NT2/D1 (cell line): ENCODE measurements around the gene MRPL16.

ENCODE experiments used
- DNase-seq: peaks from one replicate; pipeline ENCODE4 v3.0.0-alpha.2; 2011; ENCODE audit warnings: low read depth, low spot score
- H3K27me3 ChIP-seq: 2 replicates; pipeline ENCODE4 v1.6.0; 2011; ENCODE audit warnings: mild to moderate bottlenecking; ENCODE audit not compliant: insufficient read length, insufficient read depth
- H3K36me3 ChIP-seq: 2 replicates; pipeline ENCODE4 v1.6.1; 2011; ENCODE audit warnings: mild to moderate bottlenecking, low read length, mixed read lengths; ENCODE audit not compliant: insufficient read depth, insufficient read length
- H3K4me1 ChIP-seq: 2 replicates; pipeline ENCODE4 v1.5.1; 2011; ENCODE audit not compliant: insufficient read depth, insufficient read length
- H3K4me3 ChIP-seq: 2 replicates; pipeline ENCODE4 v1.5.1; 2011; ENCODE audit warnings: low read depth; ENCODE audit not compliant: insufficient read length
- H3K9ac ChIP-seq: 2 replicates; pipeline ENCODE4 v1.6.0; 2011; ENCODE audit warnings: low read depth; ENCODE audit not compliant: insufficient read length
- H3K9me3 ChIP-seq: 2 replicates; pipeline ENCODE4 v1.5.1; 2011; ENCODE audit warnings: mild to moderate bottlenecking, low read length; ENCODE audit not compliant: insufficient read depth
- SUZ12 ChIP-seq: IDR thresholded peaks from 2 replicates; pipeline ENCODE4 v1.6.1; 2011; ENCODE audit not compliant: insufficient read length, insufficient read depth; ENCODE audit errors: extremely low read depth
- YY1 ChIP-seq: IDR thresholded peaks from 2 replicates; pipeline ENCODE4 v1.6.1; 2011; ENCODE audit not compliant: insufficient read length, insufficient read depth
- ZNF274 ChIP-seq: IDR thresholded peaks from 2 replicates; pipeline ENCODE4 v1.6.1; 2011; ENCODE audit warnings: mild to moderate bottlenecking, low read depth, low read length

MRPL16 gene

GRCh38 chr11:59769828-59770227, 40.8 kb downstream of the MRPL16 start:
- peaks cover 2% of the 10 kb centered on the region for H3K4me1 ChIP-seq

GRCh38 chr11:59769111-59769510, 41.5 kb downstream of the MRPL16 start:
- no peak overlapping the region for H3K9ac ChIP-seq
- no peak overlapping the region for H3K4me3 ChIP-seq
- H3K9me3 ChIP-seq, result no peaks in the 10 kb centered on the region
- peaks cover 2% of the 10 kb centered on the region for H3K4me1 ChIP-seq
- TF ChIP-seq SUZ12 (no peak), ZNF274 (no peak), YY1 (no peak)
- H3K27me3 ChIP-seq, result no peaks in the 10 kb centered on the region
- no peak for DNase-seq
- peaks cover 8% of the 10 kb centered on the region for H3K36me3 ChIP-seq

More at GRCh38 chr11:59769828-59770227, 40.8 kb downstream of the MRPL16 start:
- Histone ChIP-seq H3K36me3 (peaks cover 9% of the 10 kb centered on the region), H3K27me3 (no peaks in the 10 kb centered on the region), H3K9ac (no peak overlapping the region), H3K4me3 (no peak overlapping the region), H3K9me3 (no peaks in the 10 kb centered on the region)
- DNase-seq, result no peak
- no peak for TF ChIP-seq YY1
- no peak for TF ChIP-seq ZNF274
- TF ChIP-seq SUZ12, result no peak

GRCh38 chr11:59767225-59767611, 43.4 kb downstream of the MRPL16 start:
- H3K4me1 ChIP-seq, result peaks cover 2% of the 10 kb centered on the region
- no peak overlapping the region for H3K9ac ChIP-seq
- H3K9me3 ChIP-seq, result no peaks in the 10 kb centered on the region
- no peak for TF ChIP-seq YY1
- no peaks in the 10 kb centered on the region for H3K27me3 ChIP-seq
- DNase-seq, result no peak
- H3K36me3 ChIP-seq, result peaks cover 7% of the 10 kb centered on the region
- no peak overlapping the region for H3K4me3 ChIP-seq

- DNase-seq, result no peak
- no peak overlapping the region for H3K9ac ChIP-seq
- H3K36me3 ChIP-seq, result peaks cover 11% of the 10 kb centered on the region
- no peak overlapping the region for H3K4me3 ChIP-seq
- no peaks in the 10 kb centered on the region for H3K27me3 ChIP-seq
- H3K9me3 ChIP-seq, result no peaks in the 10 kb centered on the region
- TF ChIP-seq YY1 (no peak), SUZ12 (no peak), ZNF274 (no peak)
- peaks cover 2% of the 10 kb centered on the region for H3K4me1 ChIP-seq
Measured at GRCh38 chr11:59766542-59767224, 43.9 kb downstream of the MRPL16 start.

GRCh38 chr11:59765068-59765735, 45.4 kb downstream of the MRPL16 start:
- H3K36me3 ChIP-seq, result peaks cover 17% of the 10 kb centered on the region
- no peak for DNase-seq
- H3K9me3 ChIP-seq, result no peaks in the 10 kb centered on the region
- H3K27me3 ChIP-seq, result no peaks in the 10 kb centered on the region
- H3K9ac ChIP-seq, result no peak overlapping the region
- H3K4me1 ChIP-seq, result peaks cover 2% of the 10 kb centered on the region
- no peak overlapping the region for H3K4me3 ChIP-seq
- TF ChIP-seq ZNF274, result no peak
- no peak for TF ChIP-seq SUZ12
- no peak for TF ChIP-seq YY1

- no peak overlapping the region for H3K4me3 ChIP-seq
- TF ChIP-seq SUZ12 (no peak), ZNF274 (no peak), YY1 (no peak)
- H3K9ac ChIP-seq, result no peak overlapping the region
- H3K4me1 ChIP-seq, result no peaks in the 10 kb centered on the region
- H3K27me3 ChIP-seq, result no peaks in the 10 kb centered on the region
- peaks cover 33% of the 10 kb centered on the region for H3K36me3 ChIP-seq
- no peak for DNase-seq
- H3K9me3 ChIP-seq, result no peaks in the 10 kb centered on the region
Measured at GRCh38 chr11:59761993-59762392, 48.6 kb downstream of the MRPL16 start.

- no peak for TF ChIP-seq YY1
- no peak for TF ChIP-seq SUZ12
- TF ChIP-seq ZNF274, result no peak
- no peaks in the 10 kb centered on the region for H3K9me3 ChIP-seq
Measured at GRCh38 chr11:59760771-59761170, 49.8 kb downstream of the MRPL16 start.

More at GRCh38 chr11:59760771-59761170, 49.8 kb downstream of the MRPL16 start:
- Histone ChIP-seq H3K4me1 (no peaks in the 10 kb centered on the region), H3K36me3 (peaks cover 35% of the 10 kb centered on the region), H3K9ac (no peak overlapping the region), H3K27me3 (no peaks in the 10 kb centered on the region), H3K4me3 (no peak overlapping the region)
- no peak for DNase-seq
